GM21737 (cell line): Measurements from ENCODE around the gene ST8SIA1.

Experiments
- ATAC-seq: cut with Tn5 transposase; IDR thresholded peaks from one replicate; pipeline ENCODE4 v1.9.1; 2021; ENCODE audit warnings: mild to moderate bottlenecking, moderate library complexity; ENCODE audit not compliant: unreplicated experiment

The ST8SIA1 gene

GRCh38 chr12:22332202-22332601 lies 2.3 kb downstream of the ST8SIA1 start:
- no peak for ATAC-seq

GRCh38 chr12:22329621-22330020 lies 4.9 kb downstream of the ST8SIA1 start:
- no peak for ATAC-seq

- no peak for ATAC-seq
These were observed 9.3 kb downstream of the ST8SIA1 start for GRCh38 chr12:22325218-22325617.

GRCh38 chr12:22322091-22322490 lies 12.4 kb downstream of the ST8SIA1 start:
- no peak for ATAC-seq

- ATAC-seq = no peak
These were observed 12.9 kb downstream of the ST8SIA1 start for GRCh38 chr12:22321638-22322037.

GRCh38 chr12:22321018-22321605 lies 13.4 kb downstream of the ST8SIA1 start:
- no peak for ATAC-seq

- no peak for ATAC-seq
These were observed 16.3 kb downstream of the ST8SIA1 start for GRCh38 chr12:22318108-22318737.

GRCh38 chr12:22313963-22314330 lies 20.6 kb downstream of the ST8SIA1 start:
- no peak for ATAC-seq

- no peak for ATAC-seq
These were observed 21.1 kb downstream of the ST8SIA1 start for GRCh38 chr12:22313286-22313962.

- ATAC-seq = no peak
These were observed 22.2 kb downstream of the ST8SIA1 start for GRCh38 chr12:22312336-22312735.

GRCh38 chr12:22310709-22311108 lies 23.8 kb downstream of the ST8SIA1 start:
- ATAC-seq = no peak

- ATAC-seq = no peak
These were observed 24.2 kb downstream of the ST8SIA1 start for GRCh38 chr12:22310275-22310674.

GRCh38 chr12:22307811-22308210 lies 26.7 kb downstream of the ST8SIA1 start:
- ATAC-seq = no peak

- ATAC-seq = no peak
These were observed 28.2 kb downstream of the ST8SIA1 start for GRCh38 chr12:22306311-22306710.

GRCh38 chr12:22304341-22304740 lies 30.2 kb downstream of the ST8SIA1 start:
- ATAC-seq = no peak

GRCh38 chr12:22299294-22299912 lies 35.1 kb downstream of the ST8SIA1 start:
- ATAC-seq = no peak

GRCh38 chr12:22289250-22289649 lies 45.3 kb downstream of the ST8SIA1 start:
- ATAC-seq = no peak

GRCh38 chr12:22287776-22288621 lies 46.5 kb downstream of the ST8SIA1 start:
- ATAC-seq = no peak

GRCh38 chr12:22287101-22287500 lies 47.4 kb downstream of the ST8SIA1 start:
- no peak for ATAC-seq

- no peak for ATAC-seq
These were observed 47.9 kb downstream of the ST8SIA1 start for GRCh38 chr12:22286569-22286968.

GRCh38 chr12:22285846-22286245 lies 48.7 kb downstream of the ST8SIA1 start:
- ATAC-seq = no peak
